NOMO-1 treated with DMSO at 0.1 percent for 48 hours (cell line): ENCODE results near the gene CD79A.

Source experiments
- DNase-seq: peaks from one replicate; lab custom pipeline; 2025; ENCODE audit not compliant: unreplicated experiment; lab: John Stamatoyannopoulos, UW

CD79A gene

DNA sequence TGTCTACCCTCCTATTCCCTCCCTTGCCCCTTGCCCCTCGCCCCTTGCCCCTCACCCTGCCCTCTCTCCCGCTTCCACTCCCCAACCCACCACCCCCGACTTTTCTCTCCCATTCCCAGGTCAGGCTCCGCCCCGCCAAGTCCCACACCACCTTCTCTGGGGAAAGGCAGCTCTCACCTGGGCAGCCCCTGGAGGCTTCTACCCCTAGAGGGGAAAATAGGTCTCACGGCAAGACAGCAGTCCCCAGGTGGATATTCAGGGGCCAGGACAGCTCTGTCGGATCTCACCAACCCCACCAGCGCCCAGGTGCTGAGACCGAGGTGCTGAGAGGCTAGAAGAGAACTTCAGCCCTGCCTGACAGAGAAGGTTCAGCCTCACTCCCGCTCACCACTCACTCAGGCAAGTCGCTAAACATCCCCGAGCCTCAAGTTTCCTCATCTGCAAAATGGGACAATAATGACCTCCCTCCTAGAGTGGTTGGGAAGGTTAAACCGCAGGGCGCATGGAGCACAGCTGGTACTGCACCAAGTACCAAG is 52.5 kb downstream of the CD79A start:
- no peak for DNase-seq

DNA sequence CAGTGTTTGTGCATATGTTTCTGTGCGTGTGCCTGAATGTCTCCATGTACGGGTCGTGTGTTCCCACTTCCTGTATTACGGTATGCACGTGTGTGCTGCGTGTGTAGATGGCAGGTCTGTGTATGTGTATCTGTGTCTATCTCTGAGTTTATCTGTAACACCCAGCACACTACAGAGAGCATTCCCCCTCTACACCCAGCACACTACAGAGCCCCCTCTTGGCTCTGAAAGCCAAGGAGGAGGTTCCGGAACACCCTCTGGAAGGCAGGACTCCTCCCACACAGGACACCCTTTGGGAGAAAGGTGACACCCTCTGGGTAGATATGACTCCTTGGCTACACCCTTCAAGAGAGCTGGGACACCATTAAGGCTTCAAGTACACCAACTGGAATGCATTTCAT is 53.2 kb downstream of the CD79A start:
- DNase-seq, result no peak
